ENCODE measurements around the gene CABP4. TPM values are rescaled to one million over a fixed set of nuclear protein-coding genes. Genes with fewer than 3 reads are reported as not detected.

The CABP4 gene
- total RNA-seq, 1 donor, result not detected

- H3K4me2 ChIP-seq (ENCODE audit: insufficient read depth, low read length), result peak overlapping the region; percentile 85
- H3K9me3 ChIP-seq (ENCODE audit: low read depth, low read length), result no peaks in the 10 kb centered on the region
- peaks cover 8% of the 10 kb centered on the region for H3K36me3 ChIP-seq (ENCODE audit: insufficient read depth, low read length)
- peaks cover 21% of the 10 kb centered on the region for H3K4me1 ChIP-seq (ENCODE audit: insufficient read depth, low read length)
- DNase-seq (ENCODE audit: insufficient read length, low spot score, missing footprints), result peak; percentile 99
- no peaks in the 10 kb centered on the region for H3K27me3 ChIP-seq (ENCODE audit: insufficient read depth, low read length)
- peak overlapping the region; percentile 76 for H3K4me3 ChIP-seq (ENCODE audit: insufficient read depth, low read length)
- peaks cover 12% of the 10 kb centered on the region for H3K79me2 ChIP-seq (ENCODE audit: insufficient read depth, low read length)
- H3K27ac ChIP-seq (ENCODE audit: low read depth, low read length), result peak overlapping the region; percentile 73
- H4K20me1 ChIP-seq (ENCODE audit: insufficient read depth, low read length), result peaks cover 18% of the 10 kb centered on the region
- peak overlapping the region; percentile 44 for H2AFZ ChIP-seq (ENCODE audit: low read length)
- peak; percentile 92 for TF ChIP-seq CTCF (IDR thresholded peaks at IDR 0.05; ENCODE audit: extremely low read depth, low read depth, low read length)
Observed at GRCh38 chr11:67505605-67506396, 50.6 kb downstream of the CABP4 start.

- Histone ChIP-seq H3K27ac (ENCODE audit: low read depth, low read length) (peak overlapping the region; percentile 37), H3K36me3 (ENCODE audit: insufficient read depth, low read length) (peaks cover 3% of the 10 kb centered on the region), H4K20me1 (ENCODE audit: insufficient read depth, low read length) (peaks cover 16% of the 10 kb centered on the region), H3K4me2 (ENCODE audit: insufficient read depth, low read length) (peak overlapping the region; percentile 92), H3K79me2 (ENCODE audit: insufficient read depth, low read length) (peaks cover 12% of the 10 kb centered on the region), H2AFZ (ENCODE audit: low read length) (no peak overlapping the region), H3K4me1 (ENCODE audit: insufficient read depth, low read length) (peaks cover 21% of the 10 kb centered on the region), H3K27me3 (ENCODE audit: insufficient read depth, low read length) (no peaks in the 10 kb centered on the region), H3K9me3 (ENCODE audit: low read depth, low read length) (no peaks in the 10 kb centered on the region), H3K4me3 (ENCODE audit: insufficient read depth, low read length) (no peak overlapping the region)
- no peak for TF ChIP-seq CTCF (IDR thresholded peaks at IDR 0.05; ENCODE audit: extremely low read depth, low read depth, low read length)
- DNase-seq (ENCODE audit: insufficient read length, low spot score, missing footprints), result peak; percentile 69
Observed at GRCh38 chr11:67506426-67507051, 51.4 kb downstream of the CABP4 start.

GRCh38 chr11:67507242-67507863 lies 52.2 kb downstream of the CABP4 start:
- Histone ChIP-seq H3K4me2 (ENCODE audit: insufficient read depth, low read length) (peak overlapping the region; percentile 92), H3K79me2 (ENCODE audit: insufficient read depth, low read length) (peaks cover 12% of the 10 kb centered on the region), H3K4me3 (ENCODE audit: insufficient read depth, low read length) (peak overlapping the region; percentile 97), H3K36me3 (ENCODE audit: insufficient read depth, low read length) (no peaks in the 10 kb centered on the region), H3K27ac (ENCODE audit: low read depth, low read length) (peak overlapping the region; percentile 97), H3K9me3 (ENCODE audit: low read depth, low read length) (no peaks in the 10 kb centered on the region), H2AFZ (ENCODE audit: low read length) (peak overlapping the region; percentile 79), H4K20me1 (ENCODE audit: insufficient read depth, low read length) (peaks cover 12% of the 10 kb centered on the region), H3K27me3 (ENCODE audit: insufficient read depth, low read length) (peaks cover 2% of the 10 kb centered on the region), H3K4me1 (ENCODE audit: insufficient read depth, low read length) (peaks cover 21% of the 10 kb centered on the region)
- TF ChIP-seq CTCF (IDR thresholded peaks at IDR 0.05; ENCODE audit: extremely low read depth, low read depth, low read length), result no peak
- DNase-seq (ENCODE audit: insufficient read length, low spot score, missing footprints), result peak; percentile 90

Data from osteoblast (primary cell).